MG63 (cell line): Measurements from ENCODE around the gene ST3GAL4. TPM values are rescaled to one million over a fixed set of nuclear protein-coding genes. Genes with fewer than 3 reads are reported as not detected.

ENCODE experiments used
- DNase-seq: peaks from one replicate; pipeline ENCODE4 v3.0.0-alpha.2; 2020
- H3K27me3 ChIP-seq: fragments of 250-450 bp; sonication (Bioruptor Pico); 2 replicates; pipeline ENCODE4 v1.5.1; 2020; ENCODE audit warnings: mild to moderate bottlenecking, moderate library complexity
- H3K36me3 ChIP-seq: fragments of 250-450 bp; sonication (Bioruptor Pico); 2 replicates; pipeline ENCODE4 v1.5.1; 2020; ENCODE audit warnings: mild to moderate bottlenecking, moderate library complexity
- H3K4me3 ChIP-seq: fragments of 250-450 bp; sonication (Bioruptor Pico); 2 replicates; pipeline ENCODE4 v1.5.1; 2020; ENCODE audit warnings: mild to moderate bottlenecking, moderate library complexity
- H3K9me3 ChIP-seq: fragments of 250-450 bp; sonication (Bioruptor Pico); 2 replicates; pipeline ENCODE4 v1.5.1; 2020; ENCODE audit warnings: mild to moderate bottlenecking, moderate library complexity
- total RNA-seq: library from RNA; depleted of rRNA; stranded (reverse); fragments of >200 nt; shearing (Covaris generic); gene quantifications from 2 replicates; pipeline ENCODE4 v1.2.3, GENCODE V29; 2014; ENCODE audit warnings: low replicate concordance; rRNA removed

ST3GAL4 gene
- total RNA-seq, 1 experiment from 2014 or later: 57.9 TPM

DNA sequence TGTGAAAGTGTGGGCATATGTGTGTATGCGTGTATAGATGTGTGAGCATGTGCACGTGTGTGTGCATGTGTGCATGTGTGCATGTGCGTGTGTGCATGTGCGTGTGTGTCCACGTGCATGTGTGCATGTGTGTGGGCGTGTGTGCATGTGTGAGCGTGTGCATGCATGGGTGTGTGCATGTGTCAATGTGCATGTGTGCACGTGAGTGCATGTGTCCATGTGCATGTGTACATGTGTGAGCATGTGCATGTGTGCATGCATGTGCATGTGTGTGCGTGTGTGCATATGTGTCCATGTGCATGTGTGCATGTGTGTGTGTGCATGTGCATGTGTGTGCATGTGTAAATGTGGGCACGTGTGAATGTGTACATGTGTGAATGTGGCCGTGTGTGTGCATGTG lies 95.3 kb downstream of the ST3GAL4 start:
- no peak for DNase-seq
- H3K4me3 ChIP-seq: no peak overlapping the region
- H3K36me3 ChIP-seq: no peaks in the 10 kb centered on the region
- H3K9me3 ChIP-seq: 0 out of 2 replicates have a peak, but pooled peaks cover 3% of the 10 kb centered on the region
- H3K27me3 ChIP-seq: no peaks in the 10 kb centered on the region

- H3K27me3 ChIP-seq: no peaks in the 10 kb centered on the region
- no peak for DNase-seq
- no peak overlapping the region for H3K4me3 ChIP-seq
- no peaks in the 10 kb centered on the region for H3K36me3 ChIP-seq
- H3K9me3 ChIP-seq: 0 out of 2 replicates have a peak, but pooled peaks cover 3% of the 10 kb centered on the region
These were observed 95.8 kb downstream of the ST3GAL4 start for GRCh38 chr11:126451211-126451802.

GRCh38 chr11:126452241-126453101 lies 97.0 kb downstream of the ST3GAL4 start:
- DNase-seq: no peak
- no peak overlapping the region for H3K4me3 ChIP-seq
- no peaks in the 10 kb centered on the region for H3K36me3 ChIP-seq
- H3K9me3 ChIP-seq: 0 out of 2 replicates have a peak, but pooled peaks cover 3% of the 10 kb centered on the region
- H3K27me3 ChIP-seq: no peaks in the 10 kb centered on the region

GRCh38 chr11:126456089-126456488 lies 100.6 kb downstream of the ST3GAL4 start:
- no peak for DNase-seq
- Histone ChIP-seq H3K27me3 (no peaks in the 10 kb centered on the region), H3K4me3 (no peak overlapping the region), H3K36me3 (no peaks in the 10 kb centered on the region), H3K9me3 (no peaks in the 10 kb centered on the region)

- Histone ChIP-seq H3K36me3 (no peaks in the 10 kb centered on the region), H3K4me3 (no peak overlapping the region), H3K9me3 (no peaks in the 10 kb centered on the region), H3K27me3 (no peaks in the 10 kb centered on the region)
- DNase-seq: no peak
These were observed 101.5 kb downstream of the ST3GAL4 start for GRCh38 chr11:126456783-126457542.

DNA sequence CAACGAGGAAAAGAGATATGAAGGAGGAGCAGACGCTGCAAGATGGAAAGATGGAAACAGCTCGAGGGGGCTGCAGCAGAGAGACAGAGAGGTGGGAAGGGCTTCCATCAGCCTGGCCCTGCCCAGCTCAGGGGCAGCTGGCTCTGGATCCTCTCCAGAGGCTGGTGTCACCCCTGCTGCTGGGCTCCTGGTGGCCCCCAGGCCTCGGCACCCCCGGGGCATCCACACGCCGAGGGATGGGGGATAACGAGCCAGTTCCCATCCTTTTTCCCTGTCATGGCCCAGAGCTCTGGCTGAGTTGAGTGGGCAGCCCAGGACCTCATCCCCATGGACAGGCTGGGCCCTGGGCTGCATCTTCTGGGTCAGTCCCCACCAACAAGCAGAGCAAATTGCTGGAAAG lies 102.3 kb downstream of the ST3GAL4 start:
- H3K27me3 ChIP-seq: no peaks in the 10 kb centered on the region
- H3K4me3 ChIP-seq: no peak overlapping the region
- DNase-seq: no peak
- no peaks in the 10 kb centered on the region for H3K36me3 ChIP-seq
- H3K9me3 ChIP-seq: no peaks in the 10 kb centered on the region

GRCh38 chr11:126459691-126460281 lies 104.3 kb downstream of the ST3GAL4 start:
- Histone ChIP-seq H3K4me3 (no peak overlapping the region), H3K9me3 (no peaks in the 10 kb centered on the region), H3K27me3 (no peaks in the 10 kb centered on the region), H3K36me3 (no peaks in the 10 kb centered on the region)
- no peak for DNase-seq

DNA sequence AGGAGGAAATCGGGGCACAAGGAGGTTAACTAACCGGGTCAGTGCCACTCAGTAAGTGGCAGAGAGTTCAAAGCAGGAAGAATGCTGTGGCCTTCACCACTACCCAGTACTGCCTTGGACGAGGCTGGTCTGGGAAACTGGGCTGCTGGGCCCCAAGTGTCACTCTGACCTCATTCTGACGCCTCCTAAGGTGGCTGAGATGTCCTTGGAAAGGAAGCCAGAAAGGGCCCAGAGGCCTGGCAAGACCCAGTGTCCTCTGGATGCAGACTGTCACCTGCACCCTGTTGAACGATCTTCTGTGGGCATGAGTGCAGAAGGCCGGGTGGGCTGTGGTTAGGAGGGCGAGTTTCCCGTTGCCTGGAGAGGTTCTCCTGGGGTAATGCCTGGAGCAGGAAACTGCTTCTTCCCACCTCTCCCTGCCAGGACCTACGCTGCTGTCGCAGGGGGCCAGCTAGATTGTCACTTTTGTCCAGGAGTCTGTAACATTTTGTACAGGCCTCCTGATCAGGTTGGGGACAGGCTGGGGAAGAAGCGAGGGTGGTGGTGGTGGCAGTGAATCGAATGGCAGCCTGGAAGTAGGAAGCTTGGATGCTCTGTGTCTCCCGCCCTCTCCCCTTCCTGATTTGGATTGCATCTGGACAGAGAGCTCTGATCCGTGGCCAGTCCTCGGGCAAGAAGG lies 105.1 kb downstream of the ST3GAL4 start:
- Histone ChIP-seq H3K4me3 (no peak overlapping the region), H3K27me3 (no peaks in the 10 kb centered on the region), H3K9me3 (no peaks in the 10 kb centered on the region), H3K36me3 (no peaks in the 10 kb centered on the region)
- no peak for DNase-seq

DNA sequence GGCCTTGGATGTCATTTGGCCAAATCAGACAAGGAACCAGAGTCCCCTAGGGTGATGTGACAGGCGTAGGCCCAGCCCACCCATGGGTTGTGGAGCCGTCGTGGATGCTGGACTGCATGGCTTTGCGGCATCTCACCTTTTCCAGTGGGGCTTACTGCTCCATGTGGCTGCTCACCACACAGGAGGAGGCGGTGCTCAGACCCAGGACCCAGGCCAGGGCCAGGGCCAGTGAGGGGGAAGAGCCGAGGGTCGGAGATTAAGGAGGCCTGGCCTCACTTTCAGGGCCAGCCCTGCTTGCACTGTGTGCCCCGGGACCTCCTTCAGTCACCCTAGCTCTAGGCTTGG lies 105.6 kb downstream of the ST3GAL4 start:
- DNase-seq: no peak
- H3K9me3 ChIP-seq: no peaks in the 10 kb centered on the region
- no peak overlapping the region for H3K4me3 ChIP-seq
- H3K27me3 ChIP-seq: no peaks in the 10 kb centered on the region
- H3K36me3 ChIP-seq: no peaks in the 10 kb centered on the region

- H3K9me3 ChIP-seq: no peaks in the 10 kb centered on the region
- no peaks in the 10 kb centered on the region for H3K27me3 ChIP-seq
- no peak for DNase-seq
- no peaks in the 10 kb centered on the region for H3K36me3 ChIP-seq
- H3K4me3 ChIP-seq: no peak overlapping the region
These were observed 106.5 kb downstream of the ST3GAL4 start for GRCh38 chr11:126461996-126462395.

- Histone ChIP-seq H3K9me3 (no peaks in the 10 kb centered on the region), H3K36me3 (no peaks in the 10 kb centered on the region), H3K4me3 (no peak overlapping the region), H3K27me3 (no peaks in the 10 kb centered on the region)
- no peak for DNase-seq
These were observed 106.9 kb downstream of the ST3GAL4 start for GRCh38 chr11:126462422-126462821.

Other genes with a start within 250 kb of the ST3GAL4 start
- gene RPUSD4, start 144.0 kb upstream of the ST3GAL4 start, total RNA-seq: 18.8 and 29.0 TPM in 2 replicates
- 16.9 and 19.8 TPM in 2 replicates for gene FAM118B, start 143.9 kb upstream of the ST3GAL4 start, total RNA-seq
- gene SRPRA, start 86.8 kb upstream of the ST3GAL4 start, total RNA-seq: 88.3 and 102 TPM in 2 replicates
- 26.8 and 33.2 TPM in 2 replicates for gene FOXRED1, start 86.5 kb upstream of the ST3GAL4 start, total RNA-seq
- 2.6 and 3.6 TPM in 2 replicates for gene TIRAP, start 72.6 kb upstream of the ST3GAL4 start, total RNA-seq
- 27.9 and 31.4 TPM in 2 replicates for gene DCPS, start 51.6 kb upstream of the ST3GAL4 start, total RNA-seq